Measurements from ENCODE around the gene ARHGEF40. TPM values are rescaled to one million over a fixed set of nuclear protein-coding genes. Genes with fewer than 3 reads are reported as not detected.

The ARHGEF40 gene
- polyA plus RNA-seq, 2 of the 4 experiments (the other 2 are of a cell fraction): 7.8 to 9.6 TPM

DNA sequence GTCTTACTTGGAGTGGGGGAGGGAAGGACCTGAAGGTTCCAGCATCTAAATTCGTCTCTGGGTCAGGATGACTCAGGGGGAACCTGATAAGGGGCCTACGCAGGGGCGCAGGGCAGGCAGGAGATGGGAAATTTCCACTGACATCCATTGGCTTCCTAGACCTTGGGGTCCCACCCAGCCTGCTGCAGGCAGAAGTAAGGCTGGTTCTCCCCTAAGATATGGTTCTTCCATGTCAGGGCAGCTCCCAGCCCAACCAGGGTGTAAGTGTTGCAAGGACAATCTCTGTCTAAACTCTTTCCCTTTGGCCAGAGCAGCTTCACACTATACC lies 43.2 kb upstream of the ARHGEF40 start:
- H3K27ac ChIP-seq: no peak overlapping the region
- H3K4me3 ChIP-seq: no peak overlapping the region
- H3K4me2 ChIP-seq: no peak overlapping the region
- ChIA-PET POLR2A (no interaction called here), CTCF (interaction anchor here (1.2 to 12.5 kb wide), 7 partner anchors 9 to 66 kb away, joined by 3 to 210 read pairs (median 8); no protein-coding TSS in a partner anchor)
- H3K9me3 ChIP-seq: no peaks in the 10 kb centered on the region
- no peak for TF ChIP-seq POLR2AphosphoS2 (conservative IDR thresholded peaks at IDR 0.05; ENCODE audit: low read length)
- ATAC-seq: no peak
- 0 out of 3 replicates have a peak, but pooled peaks cover 3% of the 10 kb centered on the region for H3K4me1 ChIP-seq
- FAIRE-seq: no peak
- WGBS (ENCODE audit: missing lambda C conversion rate): 60% methylated on average over 3 of the region's 3 CpGs
- no peak for DNase-seq (ENCODE audit: low read depth in 1 of 2, low spot score in 1 of 2)

DNA sequence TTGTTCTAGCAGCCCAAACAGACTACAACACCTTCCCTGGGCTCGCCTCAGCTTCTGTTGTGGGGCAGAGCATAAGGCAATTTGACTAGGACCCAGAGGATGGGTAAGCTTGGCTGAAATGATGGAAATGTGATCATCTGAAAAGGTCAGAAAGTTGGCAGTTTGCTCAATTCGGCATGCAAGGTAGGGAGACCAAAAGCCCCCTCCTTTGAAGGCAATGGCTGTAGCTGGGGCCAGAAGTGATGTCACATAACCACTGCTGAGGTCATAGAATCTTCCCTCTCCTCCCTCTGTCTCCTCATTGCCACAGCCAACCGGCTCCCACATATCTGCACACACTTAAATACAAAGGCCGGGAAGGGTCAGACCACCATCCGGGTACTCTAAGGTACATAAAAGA lies 40.2 kb upstream of the ARHGEF40 start, which contains the start of gene TPPP2:
TPPP2 (plus strand) TSS at position 301 of the 400 bp plus-strand sequence. CDS start 365 bp downstream, outside the sequence.
- no peak for DNase-seq (ENCODE audit: low read depth in 1 of 2, low spot score in 1 of 2)
- Histone ChIP-seq H3K4me2 (no peak within 1 kb of the TSS), H3K4me1 (0 out of 3 replicates have a peak, but pooled peaks cover 3% of the 10 kb centered on the region), H3K9me3 (no peaks in the 10 kb centered on the region), H3K4me3 (no peak within 1 kb of the TSS), H3K27ac (no peak within 1 kb of the TSS)
- CTCF ChIA-PET: interaction anchor here (0.7 to 12.5 kb wide), 5 partner anchors 10 to 332 kb away, joined by 3 to 210 read pairs (median 3); no protein-coding TSS in a partner anchor
- WGBS (ENCODE audit: missing lambda C conversion rate): 81% methylated on average over 5 of the region's 5 CpGs
- POLR2A ChIA-PET: no interaction called here
- TF ChIP-seq RNF2 (IDR thresholded peaks at IDR 0.05; ENCODE audit: borderline replicate concordance, low read depth) (no peak), ZSCAN20 (CRISPR knock-in tag; IDR thresholded peaks at IDR 0.05) (no peak), SREBF2 (IDR thresholded peaks at IDR 0.05) (no peak), ZFP36 (IDR thresholded peaks at IDR 0.05; ENCODE audit: borderline replicate concordance, partially characterized antibody) (no peak), PHF8 (IDR thresholded peaks at IDR 0.05; ENCODE audit: borderline replicate concordance, low read depth) (no peak), JUNB (IDR thresholded peaks at IDR 0.05) (no peak), NR3C1 (IDR thresholded peaks at IDR 0.05) (no peak), SMC3 (IDR thresholded peaks at IDR 0.05) (no peak), EP300 (IDR thresholded peaks at IDR 0.05) (no peak), KDM1A (IDR thresholded peaks at IDR 0.05; ENCODE audit: low read depth) (no peak), TFCP2L1 (CRISPR knock-in tag; IDR thresholded peaks at IDR 0.05) (no peak), CBX8 (IDR thresholded peaks at IDR 0.05) (no peak), EHF (CRISPR knock-in tag; IDR thresholded peaks at IDR 0.05) (no peak), HES2 (IDR thresholded peaks at IDR 0.05) (no peak), RARB (CRISPR knock-in tag; IDR thresholded peaks at IDR 0.05) (no peak)
- TF ChIP-seq, protein P1, sequence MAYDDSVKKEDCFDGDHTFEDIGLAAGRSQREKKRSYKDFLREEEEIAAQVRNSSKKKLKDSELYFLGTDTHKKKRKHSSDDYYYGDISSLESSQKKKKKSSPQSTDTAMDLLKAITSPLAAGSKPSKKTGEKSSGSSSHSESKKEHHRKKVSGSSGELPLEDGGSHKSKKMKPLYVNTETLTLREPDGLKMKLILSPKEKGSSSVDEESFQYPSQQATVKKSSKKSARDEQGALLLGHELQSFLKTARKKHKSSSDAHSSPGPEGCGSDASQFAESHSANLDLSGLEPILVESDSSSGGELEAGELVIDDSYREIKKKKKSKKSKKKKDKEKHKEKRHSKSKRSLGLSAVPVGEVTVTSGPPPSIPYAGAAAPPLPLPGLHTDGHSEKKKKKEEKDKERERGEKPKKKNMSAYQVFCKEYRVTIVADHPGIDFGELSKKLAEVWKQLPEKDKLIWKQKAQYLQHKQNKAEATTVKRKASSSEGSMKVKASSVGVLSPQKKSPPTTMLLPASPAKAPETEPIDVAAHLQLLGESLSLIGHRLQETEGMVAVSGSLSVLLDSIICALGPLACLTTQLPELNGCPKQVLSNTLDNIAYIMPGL (CRISPR knock-in tag; IDR thresholded peaks at IDR 0.05; ENCODE audit: borderline replicate concordance): no peak
- no peak for FAIRE-seq
- ATAC-seq: no peak

DNA sequence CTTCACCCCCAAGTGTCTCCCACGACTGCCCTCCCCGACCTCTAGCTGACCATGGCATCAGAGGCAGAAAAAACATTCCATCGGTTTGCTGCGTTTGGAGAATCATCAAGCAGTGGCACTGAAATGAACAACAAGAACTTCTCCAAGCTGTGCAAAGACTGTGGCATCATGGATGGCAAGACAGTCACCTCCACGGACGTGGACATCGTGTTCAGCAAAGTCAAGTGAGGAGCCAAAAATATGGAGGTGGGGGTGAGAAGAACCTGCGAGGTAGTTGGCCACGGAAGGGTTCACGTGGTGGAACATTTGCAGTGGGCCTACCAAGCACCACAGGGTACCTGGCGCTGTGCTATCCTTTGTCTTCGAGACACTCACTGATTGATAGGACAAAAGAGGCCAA lies 39.6 kb upstream of the ARHGEF40 start:
- Histone ChIP-seq H3K9me3 (no peaks in the 10 kb centered on the region), H3K27ac (no peak overlapping the region), H3K4me1 (0 out of 3 replicates have a peak, but pooled peaks cover 3% of the 10 kb centered on the region), H3K4me2 (no peak overlapping the region), H3K4me3 (no peak overlapping the region)
- ChIA-PET POLR2A (no interaction called here), CTCF (interaction anchor here (0.7 to 12.5 kb wide), 5 partner anchors 9 to 332 kb away, joined by 3 to 210 read pairs (median 10); no protein-coding TSS in a partner anchor)
- ATAC-seq (no peak), FAIRE-seq (no peak), DNase-seq (ENCODE audit: low read depth in 1 of 2, low spot score in 1 of 2) (no peak)
- WGBS (ENCODE audit: missing lambda C conversion rate): 59% methylated on average over 12 of the region's 12 CpGs
- TF ChIP-seq FOXS1 (CRISPR knock-in tag; IDR thresholded peaks at IDR 0.05) (no peak), MYC (IDR thresholded peaks at IDR 0.05; ENCODE audit: borderline replicate concordance, low read length) (no peak), HEYL (CRISPR knock-in tag; IDR thresholded peaks at IDR 0.05) (no peak), RAD21 (conservative IDR thresholded peaks at IDR 0.05 in 1 of 2, IDR thresholded peaks at IDR 0.05 in 1 of 2) (no peak), HOXB13 (CRISPR knock-in tag; IDR thresholded peaks at IDR 0.05; ENCODE audit: low read depth) (no peak), NR3C1 (IDR thresholded peaks at IDR 0.05) (no peak), NPAS2 (CRISPR knock-in tag; IDR thresholded peaks at IDR 0.05; ENCODE audit: borderline replicate concordance) (no peak), SREBF2 (IDR thresholded peaks at IDR 0.05) (no peak)
- TF ChIP-seq, protein P2, sequence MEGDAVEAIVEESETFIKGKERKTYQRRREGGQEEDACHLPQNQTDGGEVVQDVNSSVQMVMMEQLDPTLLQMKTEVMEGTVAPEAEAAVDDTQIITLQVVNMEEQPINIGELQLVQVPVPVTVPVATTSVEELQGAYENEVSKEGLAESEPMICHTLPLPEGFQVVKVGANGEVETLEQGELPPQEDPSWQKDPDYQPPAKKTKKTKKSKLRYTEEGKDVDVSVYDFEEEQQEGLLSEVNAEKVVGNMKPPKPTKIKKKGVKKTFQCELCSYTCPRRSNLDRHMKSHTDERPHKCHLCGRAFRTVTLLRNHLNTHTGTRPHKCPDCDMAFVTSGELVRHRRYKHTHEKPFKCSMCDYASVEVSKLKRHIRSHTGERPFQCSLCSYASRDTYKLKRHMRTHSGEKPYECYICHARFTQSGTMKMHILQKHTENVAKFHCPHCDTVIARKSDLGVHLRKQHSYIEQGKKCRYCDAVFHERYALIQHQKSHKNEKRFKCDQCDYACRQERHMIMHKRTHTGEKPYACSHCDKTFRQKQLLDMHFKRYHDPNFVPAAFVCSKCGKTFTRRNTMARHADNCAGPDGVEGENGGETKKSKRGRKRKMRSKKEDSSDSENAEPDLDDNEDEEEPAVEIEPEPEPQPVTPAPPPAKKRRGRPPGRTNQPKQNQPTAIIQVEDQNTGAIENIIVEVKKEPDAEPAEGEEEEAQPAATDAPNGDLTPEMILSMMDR (IDR thresholded peaks at IDR 0.05): no peak

Measured in A549 (cell line).